GM18498 (cell line): ENCODE measurements around the gene CCNI.
A peak's percentile ranks its signal among the peaks of the same experiment; 100 is the strongest.

Experiments used
- ATAC-seq: cut with Tn5 transposase; IDR thresholded peaks from one replicate; pipeline ENCODE4 v1.9.1; 2021; ENCODE audit warnings: mild to moderate bottlenecking, moderate library complexity; ENCODE audit not compliant: unreplicated experiment

The CCNI gene

DNA sequence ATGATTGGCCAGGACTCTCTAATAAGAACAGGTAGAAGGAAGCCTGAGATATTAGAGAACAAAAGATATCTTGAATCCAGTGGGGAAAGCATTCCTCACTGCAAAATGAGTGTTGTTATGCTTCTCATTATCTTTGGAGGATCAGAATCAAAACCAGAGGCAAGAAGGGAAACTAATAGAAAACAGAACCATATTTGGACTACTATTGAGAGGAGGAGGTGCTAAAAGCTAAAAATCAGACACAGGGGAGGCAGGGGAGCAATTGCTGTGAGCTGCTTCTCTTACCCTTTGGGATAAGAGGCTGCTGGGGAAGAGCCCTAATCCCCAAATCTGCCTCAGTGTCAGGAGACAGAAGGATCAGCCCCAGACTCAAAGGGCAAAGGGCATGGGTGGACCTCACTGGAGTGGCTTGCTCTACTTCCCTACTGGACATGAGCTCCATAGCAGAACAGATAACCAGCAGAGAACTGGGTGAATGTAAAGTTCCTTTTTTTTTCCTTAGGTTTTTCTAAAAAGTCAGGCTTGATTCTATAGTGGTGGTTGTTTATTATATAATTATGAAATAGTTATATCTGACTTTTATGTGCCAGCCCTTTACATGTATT is 66.2 kb downstream of the CCNI start:
- ATAC-seq = no peak

DNA sequence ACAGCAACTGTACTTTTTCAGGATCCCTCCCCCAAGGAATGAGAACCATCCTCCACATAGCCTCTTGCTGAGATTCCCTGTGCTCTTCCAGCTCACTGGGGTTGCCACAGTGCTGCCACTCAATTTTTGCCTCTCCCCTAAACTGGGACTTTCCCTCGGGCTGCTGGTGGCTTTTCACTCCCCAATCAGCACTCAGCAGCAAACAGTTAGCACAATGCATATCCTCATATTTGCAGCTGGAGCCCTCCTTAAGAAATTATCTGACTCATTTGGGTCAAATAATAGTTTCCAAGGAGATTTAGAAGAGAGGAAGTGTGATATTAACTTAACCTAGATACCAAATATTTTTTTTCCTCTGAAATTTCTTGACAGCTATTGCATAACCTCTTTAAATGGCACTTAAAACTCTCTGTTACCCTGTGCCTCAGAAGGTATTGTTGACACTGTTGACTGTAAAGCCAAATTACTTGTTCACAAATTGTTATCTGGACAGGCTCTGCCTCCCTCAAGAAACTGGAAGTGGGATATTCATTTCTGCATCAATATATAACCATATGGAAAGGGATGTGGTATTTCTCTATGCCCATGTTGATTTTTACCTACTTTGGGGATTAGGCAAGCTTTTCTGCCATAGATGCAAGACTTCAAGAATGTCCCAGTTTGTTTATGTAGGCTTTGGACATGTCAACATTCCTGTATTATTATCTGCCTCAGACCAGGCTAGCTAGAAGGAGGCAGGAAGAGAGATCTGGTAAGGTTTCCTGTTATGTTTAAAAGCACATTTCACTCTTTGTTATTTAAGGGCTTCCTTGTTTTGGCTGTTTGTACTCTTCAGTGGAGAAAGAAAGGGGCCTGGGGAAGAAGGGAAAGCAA is 68.2 kb downstream of the CCNI start:
- peak; percentile 83 for ATAC-seq

DNA sequence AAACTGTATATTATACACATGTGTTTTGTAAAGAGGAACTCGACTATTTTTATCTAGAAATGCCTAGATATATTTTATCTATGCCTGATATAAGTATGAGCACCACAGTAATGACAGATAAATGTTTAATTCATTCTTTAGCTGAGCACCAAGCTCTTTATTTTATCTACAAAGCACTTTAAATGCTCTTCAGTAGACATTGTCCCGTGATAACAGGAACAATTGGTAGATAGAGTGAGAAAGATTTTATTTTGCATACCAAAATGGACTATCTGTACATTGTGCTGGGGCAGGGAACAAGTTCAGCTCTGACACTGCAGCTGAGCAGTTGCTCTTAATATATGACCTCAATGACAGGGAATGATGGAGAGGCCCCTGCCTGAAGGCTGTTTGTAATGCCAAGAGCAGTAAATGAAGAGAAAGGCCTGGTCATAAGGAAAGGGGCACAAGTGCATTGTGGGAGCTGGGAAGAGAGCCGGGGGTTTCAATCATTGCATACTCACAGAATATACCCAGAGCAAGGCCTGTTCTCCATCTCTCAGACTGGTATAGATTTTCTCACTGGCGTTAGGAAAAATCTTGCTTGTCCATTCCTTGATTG is 68.9 kb downstream of the CCNI start:
- ATAC-seq = peak; percentile 6

DNA sequence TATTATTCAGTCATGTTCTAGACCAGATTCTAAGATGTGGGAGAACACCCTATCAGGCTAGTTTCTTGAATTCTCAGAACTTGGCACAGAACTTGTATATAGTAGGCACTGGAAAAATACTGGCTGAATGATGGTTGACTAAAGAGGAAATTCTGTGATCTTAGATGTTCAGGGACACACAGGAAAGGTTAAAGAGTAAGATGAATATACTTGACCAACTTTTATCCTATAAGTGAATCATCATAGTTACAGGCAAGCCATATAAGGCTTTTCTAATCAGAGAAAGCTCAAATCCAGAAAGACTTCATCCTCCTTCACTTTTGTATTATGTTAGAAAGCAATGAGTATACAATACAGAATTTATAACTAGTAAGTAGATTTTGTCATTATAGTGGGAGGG is 72.4 kb downstream of the CCNI start:
- no peak for ATAC-seq

GRCh38 chr4:77002321-77003107 is 73.3 kb downstream of the CCNI start:
- ATAC-seq = no peak

GRCh38 chr4:77001907-77002306 is 73.9 kb downstream of the CCNI start:
- no peak for ATAC-seq

- no peak for ATAC-seq
Measured at GRCh38 chr4:76998251-76998901, 77.4 kb downstream of the CCNI start.

- ATAC-seq = no peak
Measured at GRCh38 chr4:76997532-76997931, 78.3 kb downstream of the CCNI start.
